HG03378 (cell line): Measurements from ENCODE around the gene ALDH8A1.

Source experiments
- ATAC-seq: cut with Tn5 transposase; IDR thresholded peaks from one replicate; pipeline ENCODE4 v1.9.1; 2021; ENCODE audit warnings: mild to moderate bottlenecking, moderate library complexity; ENCODE audit not compliant: unreplicated experiment

Gene ALDH8A1

DNA sequence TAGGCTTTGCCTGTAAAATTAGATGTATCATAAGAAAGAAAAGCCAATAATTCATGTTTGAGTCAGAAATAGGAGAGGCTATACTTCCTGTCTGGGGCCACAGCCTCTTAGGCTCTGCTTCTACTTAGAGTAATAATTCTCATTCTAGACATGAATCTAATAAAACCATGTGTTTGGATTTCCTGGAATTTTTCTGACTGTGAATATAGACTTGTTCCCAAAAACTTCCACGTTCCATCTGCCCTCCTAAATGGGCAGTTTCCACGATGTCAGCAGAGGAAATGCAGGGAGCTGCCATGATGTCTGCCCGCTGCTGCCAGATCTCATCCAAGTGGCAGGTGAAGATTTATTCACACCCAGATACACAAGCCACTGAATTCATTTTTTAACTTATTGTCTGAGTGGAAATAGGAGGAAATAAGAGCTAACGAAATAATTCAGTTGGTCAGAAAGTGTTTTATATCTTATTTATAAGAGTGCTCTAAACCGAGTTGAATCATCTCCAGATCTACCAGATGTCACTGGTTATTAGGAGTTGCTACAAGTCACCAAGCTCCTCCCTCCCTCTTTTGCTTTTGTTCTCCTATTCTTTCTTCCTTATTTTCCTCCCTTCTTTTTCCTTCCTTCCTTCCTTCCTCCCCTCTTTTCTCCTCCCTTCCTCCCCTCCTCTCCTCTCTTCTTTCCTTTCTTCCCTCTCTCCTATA, 69.3 kb downstream of the ALDH8A1 start:
- no peak for ATAC-seq

DNA sequence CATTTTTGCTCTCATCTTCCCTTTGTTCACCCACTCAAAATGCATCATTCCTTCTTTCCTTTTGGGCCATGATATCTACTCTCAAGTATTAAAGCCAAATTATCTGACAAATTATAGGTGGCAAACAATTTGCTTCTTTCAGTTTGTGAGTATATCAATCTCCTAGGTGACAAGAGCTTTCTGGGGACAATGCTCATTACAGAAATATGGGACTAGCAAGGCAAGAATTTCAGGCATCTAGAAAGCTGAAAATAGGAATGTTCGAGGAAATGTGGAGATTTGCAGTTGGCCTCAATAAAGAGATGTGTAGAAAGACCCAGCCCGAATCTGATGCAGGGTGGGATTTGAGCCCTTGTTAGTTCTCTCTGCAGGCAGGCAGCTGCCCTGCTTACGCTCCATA, 71.8 kb downstream of the ALDH8A1 start:
- ATAC-seq, result no peak

DNA sequence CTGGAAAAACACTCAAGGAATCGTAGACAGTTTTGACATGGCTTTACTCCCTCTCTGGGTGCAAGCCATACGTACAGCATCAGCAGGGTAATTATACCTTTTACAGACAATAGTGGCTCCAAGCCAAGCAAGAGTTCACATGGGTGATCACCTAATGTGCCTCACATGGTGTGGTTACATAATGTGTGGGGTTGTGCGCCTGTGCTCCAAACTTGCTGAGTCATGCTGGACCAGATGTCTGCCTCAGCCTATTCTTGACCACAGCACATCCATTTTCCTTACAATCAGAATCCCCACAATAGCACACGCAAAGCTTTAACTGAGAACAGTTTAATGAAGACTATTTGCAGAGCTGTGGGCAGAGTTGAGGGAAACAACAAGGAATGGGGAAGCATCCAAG, 74.5 kb downstream of the ALDH8A1 start:
- ATAC-seq, result no peak

DNA sequence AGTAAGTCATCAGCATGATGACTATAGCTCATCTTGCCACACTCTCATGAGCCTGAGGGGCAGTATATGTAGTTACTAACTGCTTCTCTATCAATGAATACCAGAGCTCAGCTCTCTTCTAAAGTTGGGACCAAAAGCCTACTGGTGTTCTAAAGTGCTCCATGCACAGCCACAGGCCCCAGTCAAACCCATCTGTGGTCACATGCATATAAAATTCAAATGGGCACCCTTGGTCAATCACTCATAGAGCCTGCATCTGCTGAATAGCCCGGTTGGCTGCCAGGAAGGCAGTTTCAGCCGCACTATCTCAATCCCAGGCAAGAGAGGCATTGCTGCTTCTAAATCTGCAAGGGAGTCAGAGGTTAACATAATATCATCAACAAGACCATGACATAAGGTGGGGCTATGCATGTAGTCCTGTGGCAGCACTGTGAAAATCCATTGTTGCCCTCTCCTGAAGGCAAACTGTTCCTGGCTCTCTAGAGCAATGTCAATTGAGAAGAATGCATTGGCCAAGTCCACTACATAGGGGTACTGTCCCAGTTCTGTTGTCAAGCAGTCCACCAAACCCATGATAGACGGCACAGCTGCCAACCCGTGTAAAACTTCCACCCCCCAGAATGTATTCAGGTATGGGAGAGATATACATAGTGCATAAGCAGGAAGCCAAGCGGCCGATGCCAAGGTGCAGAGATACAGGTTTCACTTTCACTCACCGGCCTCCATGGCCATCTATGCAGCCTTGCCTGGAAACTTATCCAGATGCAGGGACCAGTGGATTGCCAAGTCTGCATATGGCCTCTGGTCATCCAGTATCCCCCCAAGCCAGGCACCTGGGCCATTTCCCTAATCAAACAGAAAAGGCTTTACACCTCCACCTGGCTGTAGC, 76.2 kb downstream of the ALDH8A1 start:
- ATAC-seq, result no peak

DNA sequence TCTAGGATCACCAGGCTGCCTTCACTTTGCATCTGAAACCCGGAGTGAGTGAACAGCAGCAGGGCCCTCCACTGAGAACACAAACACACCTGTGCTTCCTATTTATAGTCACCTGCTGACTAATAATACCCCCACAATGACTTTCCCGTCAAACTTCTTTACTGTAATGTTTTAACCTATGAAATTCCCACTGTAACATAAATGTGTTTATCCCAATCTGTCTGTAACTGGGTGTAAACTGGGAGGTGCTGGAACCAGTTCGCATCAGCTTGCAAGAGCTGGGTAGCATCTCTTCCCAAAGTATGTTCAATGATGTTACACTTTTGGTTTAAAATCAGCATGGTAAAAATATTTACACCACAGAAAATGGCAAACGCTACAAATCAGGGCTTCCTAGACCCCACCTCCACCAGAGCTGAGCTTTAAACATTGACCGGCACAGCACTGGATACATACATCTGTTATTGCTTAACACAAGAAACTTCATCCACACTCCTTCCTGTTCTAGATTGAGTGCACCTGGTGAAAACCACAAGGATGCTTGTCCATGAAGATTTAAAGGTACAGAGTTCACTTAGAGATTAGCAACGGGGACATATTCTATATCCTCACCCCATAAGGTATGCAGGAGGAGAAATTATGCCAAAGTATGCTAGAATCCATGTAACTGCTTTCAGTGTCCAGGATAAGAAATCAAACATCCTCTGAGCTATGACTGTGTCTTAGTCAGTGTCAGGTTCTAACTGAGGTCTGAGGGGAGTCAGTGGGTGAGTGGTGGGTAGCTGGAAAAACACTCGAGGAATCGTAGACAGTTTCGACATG, 79.0 kb downstream of the ALDH8A1 start:
- ATAC-seq, result peak; percentile 87

DNA sequence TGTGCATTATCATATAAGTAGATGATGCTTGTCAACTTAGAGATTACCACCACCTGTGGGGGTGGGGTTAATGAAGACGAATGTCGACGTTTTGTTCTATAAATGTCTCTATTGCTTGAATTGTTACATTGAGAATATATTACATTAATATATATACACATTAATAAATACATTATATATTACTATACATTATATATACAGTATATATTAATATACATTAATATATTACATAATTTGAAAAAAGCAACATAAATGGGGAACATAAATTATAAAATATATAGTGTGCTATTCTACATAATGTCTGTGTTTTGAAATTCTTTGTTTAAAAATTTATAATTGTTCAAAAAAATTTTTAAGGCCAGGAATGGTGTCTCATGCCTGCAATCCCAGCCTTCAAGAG, 81.1 kb downstream of the ALDH8A1 start:
- no peak for ATAC-seq
